OCI-LY1 (cell line): ENCODE data around the gene ARHGAP44.

Experiments
- EZH2 ChIP-seq: fragments of 200-600 bp; sonication (generic), shearing (Covaris generic); IDR thresholded peaks from 2 replicates; pipeline ENCODE4 v1.8.0; 2017; ENCODE audit warnings: borderline replicate concordance, mixed run types, mild to moderate bottlenecking, antibody characterized with exemption, low read length, moderate library complexity, mixed read lengths
- TF ChIP-seq, protein P1 (sequence below): fragments of 200-600 bp; sonication (generic), shearing (Covaris generic); IDR thresholded peaks from 2 replicates; pipeline ENCODE4 v1.5.1; 2017; ENCODE audit warnings: mild to moderate bottlenecking, antibody characterized with exemption, low read length, moderate library complexity, mixed read lengths

- TF ChIP-seq, protein P1, sequence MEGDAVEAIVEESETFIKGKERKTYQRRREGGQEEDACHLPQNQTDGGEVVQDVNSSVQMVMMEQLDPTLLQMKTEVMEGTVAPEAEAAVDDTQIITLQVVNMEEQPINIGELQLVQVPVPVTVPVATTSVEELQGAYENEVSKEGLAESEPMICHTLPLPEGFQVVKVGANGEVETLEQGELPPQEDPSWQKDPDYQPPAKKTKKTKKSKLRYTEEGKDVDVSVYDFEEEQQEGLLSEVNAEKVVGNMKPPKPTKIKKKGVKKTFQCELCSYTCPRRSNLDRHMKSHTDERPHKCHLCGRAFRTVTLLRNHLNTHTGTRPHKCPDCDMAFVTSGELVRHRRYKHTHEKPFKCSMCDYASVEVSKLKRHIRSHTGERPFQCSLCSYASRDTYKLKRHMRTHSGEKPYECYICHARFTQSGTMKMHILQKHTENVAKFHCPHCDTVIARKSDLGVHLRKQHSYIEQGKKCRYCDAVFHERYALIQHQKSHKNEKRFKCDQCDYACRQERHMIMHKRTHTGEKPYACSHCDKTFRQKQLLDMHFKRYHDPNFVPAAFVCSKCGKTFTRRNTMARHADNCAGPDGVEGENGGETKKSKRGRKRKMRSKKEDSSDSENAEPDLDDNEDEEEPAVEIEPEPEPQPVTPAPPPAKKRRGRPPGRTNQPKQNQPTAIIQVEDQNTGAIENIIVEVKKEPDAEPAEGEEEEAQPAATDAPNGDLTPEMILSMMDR = no peak
- no peak for TF ChIP-seq EZH2
Measured at GRCh38 chr17:12983991-12984884, 194.9 kb downstream of the ARHGAP44 start.
